Mesothelial cell of epicardium (in vitro differentiated cells): ENCODE results near the gene PHYKPL. TPM values are rescaled to one million over a fixed set of nuclear protein-coding genes. Genes with fewer than 3 reads are reported as not detected.

Source experiments
- DNase-seq, 2 experiments: peaks; one replicate each; pipeline ENCODE4 v3.0.0; 2021; ENCODE audit warnings: low spot score in 2 of 2; ENCODE audit not compliant: unreplicated experiment in 2 of 2
- H3K27ac Mint-ChIP-seq: 2 replicates; pipeline ENCODE4 v1.8.0; 2021; ENCODE audit warnings: mixed read lengths
- H3K27me3 Mint-ChIP-seq: 2 replicates; pipeline ENCODE4 v1.8.0; 2021; ENCODE audit warnings: low read depth, mixed read lengths
- H3K36me3 Mint-ChIP-seq: 2 replicates; pipeline ENCODE4 v1.8.0; 2021; ENCODE audit warnings: mixed read lengths
- H3K4me1 Mint-ChIP-seq: 2 replicates; pipeline ENCODE4 v1.8.0; 2021; ENCODE audit warnings: mixed read lengths
- H3K4me3 Mint-ChIP-seq: 2 replicates; pipeline ENCODE4 v1.8.0; 2021; ENCODE audit warnings: mild to moderate bottlenecking, moderate library complexity, mixed read lengths
- H3K9me3 Mint-ChIP-seq: 2 replicates; pipeline ENCODE4 v1.8.0; 2021; ENCODE audit warnings: mixed read lengths
- CTCF ChIP-seq: fragments of 200-600 bp; sonication (generic); IDR thresholded peaks from one replicate; pipeline ENCODE4 v1.5.0; 2021; ENCODE audit warnings: antibody characterized with exemption; ENCODE audit not compliant: unreplicated experiment
- total RNA-seq: library from RNA; stranded (reverse); gene quantifications from 3 replicates; pipeline ENCODE4 v1.2.1, GENCODE V29; 2021

Gene PHYKPL
- total RNA-seq, 1 donor from 2014 or later = 137 TPM

GRCh38 chr5:178227929-178228328 lies 4.7 kb downstream of the PHYKPL start:
- no peak for DNase-seq
- H3K4me3 Mint-ChIP-seq = no peak overlapping the region
- TF ChIP-seq CTCF = no peak
- H3K27me3 Mint-ChIP-seq = no peaks in the 10 kb centered on the region
- H3K9me3 Mint-ChIP-seq = peaks cover 11% of the 10 kb centered on the region
- peaks cover 41% of the 10 kb centered on the region for H3K36me3 Mint-ChIP-seq
- H3K4me1 Mint-ChIP-seq = peaks cover 21% of the 10 kb centered on the region
- H3K27ac Mint-ChIP-seq = no peak overlapping the region

DNA sequence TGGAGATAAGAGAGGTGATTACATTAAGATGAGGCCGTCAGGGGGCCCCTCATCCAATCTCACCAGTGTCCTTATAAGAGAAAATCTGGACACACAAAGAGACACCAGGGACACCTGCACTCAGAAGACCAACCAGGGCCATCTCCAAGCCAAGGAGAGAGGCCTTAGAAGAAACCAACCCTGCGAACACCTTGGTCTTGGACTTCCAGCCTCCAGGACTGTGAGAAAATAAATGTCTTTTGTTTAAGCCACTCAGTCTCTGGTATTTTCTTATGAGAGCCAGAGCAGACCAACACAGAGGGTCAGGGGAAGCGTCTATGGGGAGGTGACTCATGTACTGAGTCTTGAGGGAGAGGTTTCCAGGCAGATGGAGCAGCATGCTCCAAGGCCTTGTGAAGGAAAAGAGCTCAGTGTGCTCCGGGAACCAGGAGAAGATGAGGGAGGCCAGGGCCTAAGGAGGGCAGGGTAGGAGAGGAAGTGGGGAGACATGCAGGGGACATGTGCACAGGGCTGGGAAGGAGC lies 5.4 kb downstream of the PHYKPL start:
- no peak for TF ChIP-seq CTCF
- Mint-ChIP-seq H3K9me3 (peaks cover 11% of the 10 kb centered on the region), H3K27ac (no peak overlapping the region), H3K36me3 (peaks cover 41% of the 10 kb centered on the region), H3K27me3 (no peaks in the 10 kb centered on the region), H3K4me1 (peaks cover 20% of the 10 kb centered on the region), H3K4me3 (no peak overlapping the region)
- no peak for DNase-seq

DNA sequence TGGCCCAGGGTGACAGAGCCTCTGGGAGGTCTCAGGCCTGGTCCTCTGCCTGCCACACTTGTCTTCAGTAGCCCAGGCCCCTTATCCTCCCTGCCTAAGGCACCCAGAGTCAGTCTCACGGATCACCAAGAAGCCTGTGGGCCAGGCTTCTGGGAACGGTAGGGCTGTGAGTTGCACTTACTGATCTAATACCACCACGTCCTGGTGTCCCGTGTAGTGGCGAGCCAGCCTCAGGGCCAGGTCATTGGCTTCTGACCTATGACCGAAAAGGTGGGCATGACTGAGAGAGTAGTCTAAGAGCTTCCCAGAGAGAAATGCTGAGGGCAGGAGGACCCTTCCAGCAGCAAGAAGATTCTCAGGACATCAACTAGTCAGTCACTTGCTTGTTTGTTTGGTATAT lies 7.4 kb downstream of the PHYKPL start:
- H3K9me3 Mint-ChIP-seq = peaks cover 11% of the 10 kb centered on the region
- peaks cover 5% of the 10 kb centered on the region for H3K4me1 Mint-ChIP-seq
- peaks cover 39% of the 10 kb centered on the region for H3K36me3 Mint-ChIP-seq
- H3K27ac Mint-ChIP-seq = no peak overlapping the region
- no peak for DNase-seq
- no peak for TF ChIP-seq CTCF
- no peaks in the 10 kb centered on the region for H3K27me3 Mint-ChIP-seq
- no peak overlapping the region for H3K4me3 Mint-ChIP-seq

- H3K27ac Mint-ChIP-seq = no peak overlapping the region
- peaks cover 2% of the 10 kb centered on the region for H3K4me1 Mint-ChIP-seq
- no peak for DNase-seq
- no peaks in the 10 kb centered on the region for H3K27me3 Mint-ChIP-seq
- H3K36me3 Mint-ChIP-seq = peaks cover 41% of the 10 kb centered on the region
- H3K4me3 Mint-ChIP-seq = no peak overlapping the region
- H3K9me3 Mint-ChIP-seq = peaks cover 11% of the 10 kb centered on the region
- no peak for TF ChIP-seq CTCF
These were observed 8.2 kb downstream of the PHYKPL start for GRCh38 chr5:178224403-178224802.

DNA sequence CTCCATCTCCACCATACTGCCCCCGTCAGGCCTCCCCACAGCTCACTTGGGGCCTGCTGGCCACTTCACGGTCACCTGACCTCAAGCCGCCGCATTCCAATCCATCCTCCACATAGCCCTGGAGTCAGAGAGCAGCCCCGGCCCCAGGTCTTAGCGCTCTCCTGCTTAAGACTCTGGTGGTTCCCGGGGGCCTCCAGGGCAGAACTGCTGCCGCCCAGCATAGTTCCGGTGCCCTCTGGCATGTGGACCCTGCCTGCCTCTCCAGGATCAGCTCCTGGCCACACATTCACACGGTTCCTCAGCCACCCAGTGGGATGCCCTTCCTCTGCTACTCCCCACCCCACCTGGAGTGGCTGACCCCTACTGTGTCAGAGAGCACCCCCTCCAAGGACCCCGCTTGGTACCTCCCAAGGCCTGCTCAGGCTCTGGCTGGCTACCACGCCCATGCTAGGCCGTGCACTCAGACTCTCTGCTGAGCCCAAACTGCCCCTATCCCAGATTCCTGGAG lies 8.7 kb downstream of the PHYKPL start:
- no peak for TF ChIP-seq CTCF
- Mint-ChIP-seq H3K27ac (peak overlapping the region; percentile 66), H3K4me1 (peaks cover 2% of the 10 kb centered on the region), H3K9me3 (peaks cover 11% of the 10 kb centered on the region), H3K36me3 (peaks cover 39% of the 10 kb centered on the region), H3K27me3 (no peaks in the 10 kb centered on the region), H3K4me3 (no peak overlapping the region)
- DNase-seq = no peak

DNA sequence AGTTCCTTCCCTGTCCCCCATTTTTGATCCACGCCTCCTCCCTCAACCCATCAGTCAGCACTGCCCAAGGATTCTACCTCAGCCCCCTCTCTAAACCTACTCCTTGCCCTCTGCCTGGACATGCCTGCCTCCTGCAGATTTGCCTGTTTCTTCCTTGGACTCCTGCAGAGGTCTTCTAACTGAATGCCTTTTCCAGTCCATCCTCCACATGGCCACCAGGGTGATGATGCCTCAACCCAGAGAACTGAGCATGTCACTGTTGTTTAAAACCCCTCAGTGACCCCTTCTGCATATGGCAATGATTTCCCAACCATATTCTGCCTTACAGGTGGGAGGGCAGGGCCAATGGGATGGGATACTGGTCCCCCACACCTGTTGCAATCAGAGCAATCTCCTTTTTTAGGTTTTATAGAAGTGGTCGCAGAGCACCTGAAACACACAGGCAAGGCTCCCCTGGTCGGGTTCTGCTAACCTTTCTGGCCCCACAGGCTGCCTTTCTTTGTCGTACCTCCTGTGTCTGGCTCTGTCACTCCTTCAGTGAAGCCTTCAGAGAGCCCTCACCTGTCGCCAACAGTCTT lies 9.3 kb downstream of the PHYKPL start:
- Mint-ChIP-seq H3K4me3 (no peak overlapping the region), H3K9me3 (peaks cover 11% of the 10 kb centered on the region), H3K36me3 (peaks cover 39% of the 10 kb centered on the region), H3K27ac (no peak overlapping the region), H3K4me1 (peaks cover 2% of the 10 kb centered on the region), H3K27me3 (no peaks in the 10 kb centered on the region)
- no peak for DNase-seq
- TF ChIP-seq CTCF = peak; percentile 19
